ENCODE data around the gene UGT1A7.

The UGT1A7 gene

DNA sequence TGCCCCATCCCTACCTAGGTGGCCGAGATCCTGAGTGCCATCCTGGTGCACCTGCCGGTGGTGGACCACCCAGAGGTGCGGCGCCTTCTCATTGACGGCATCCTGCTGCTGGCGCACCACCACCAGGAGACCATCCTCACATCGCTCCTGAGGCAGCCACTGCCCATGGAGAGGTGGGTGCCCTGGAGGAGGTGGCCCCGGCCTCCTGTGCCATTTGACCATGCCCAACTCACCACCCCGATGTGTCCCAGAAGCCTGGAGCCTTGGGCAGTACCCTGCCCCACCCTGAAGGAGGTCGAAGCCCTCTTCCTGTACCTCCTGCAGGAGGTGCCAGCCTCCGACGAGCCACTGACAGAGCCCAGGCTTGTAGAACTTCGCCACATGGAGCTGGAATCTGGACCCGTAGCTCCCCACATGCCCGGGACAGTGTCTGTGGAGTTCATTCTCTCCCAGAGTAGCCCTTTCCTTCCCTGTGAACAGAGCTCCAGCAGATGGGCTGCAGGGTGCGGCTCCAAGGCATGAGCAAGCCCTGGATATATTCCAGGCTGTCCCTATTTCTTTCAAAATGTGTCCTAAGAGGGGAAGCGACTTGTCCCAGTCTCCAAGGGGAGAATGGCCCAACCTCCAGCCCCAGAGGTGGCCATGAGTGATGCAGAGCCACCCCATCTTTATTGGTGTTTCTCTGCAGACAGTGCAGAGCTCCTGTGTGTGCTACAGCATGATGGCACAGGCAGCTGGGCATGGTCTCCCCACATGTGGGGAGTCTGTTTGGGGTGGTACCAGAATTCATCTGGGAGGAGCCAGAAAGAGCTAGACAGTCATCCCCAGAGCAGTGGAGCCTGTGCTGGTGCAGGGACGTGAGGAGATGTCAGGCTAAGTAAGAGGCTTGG, 138.4 kb downstream of the UGT1A7 start:
- no peak for DNase-seq

DNA sequence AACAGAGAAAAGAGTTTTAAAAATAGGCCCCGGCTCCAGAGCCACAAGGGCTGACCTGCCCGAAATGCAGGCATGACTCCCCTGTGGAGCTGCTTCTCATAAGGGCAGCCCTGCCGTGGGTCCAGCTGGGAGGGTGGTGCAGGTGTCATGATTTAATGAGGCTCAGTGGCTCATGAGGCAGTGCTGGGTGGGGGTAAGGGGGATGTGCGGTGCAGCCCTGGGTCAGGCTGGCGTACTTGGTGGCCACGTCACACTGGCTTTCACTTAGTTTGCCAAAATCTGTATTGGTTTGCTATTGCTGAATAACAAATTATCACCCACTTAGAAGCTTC, 139.0 kb downstream of the UGT1A7 start:
- DNase-seq = no peak

DNA sequence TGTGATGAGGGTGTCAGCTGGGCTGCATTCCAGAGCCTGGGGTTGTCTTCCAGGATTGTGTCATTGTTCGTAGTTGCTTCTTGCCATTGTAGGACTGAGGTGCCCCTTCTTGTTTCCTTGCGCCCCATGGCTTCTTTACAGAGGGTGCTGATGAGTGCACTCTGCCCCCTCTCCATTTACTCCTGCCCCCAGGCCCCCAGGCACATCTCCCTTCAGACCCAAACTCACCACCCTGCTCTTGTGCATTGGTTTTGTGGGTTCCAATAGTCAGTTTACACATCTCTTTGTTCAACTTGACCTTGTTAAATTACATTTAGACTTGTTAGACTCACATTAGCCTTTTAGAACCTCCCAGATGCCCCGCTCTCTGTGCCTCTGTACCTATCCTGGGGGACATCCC, 139.5 kb downstream of the UGT1A7 start:
- DNase-seq = no peak

DNA sequence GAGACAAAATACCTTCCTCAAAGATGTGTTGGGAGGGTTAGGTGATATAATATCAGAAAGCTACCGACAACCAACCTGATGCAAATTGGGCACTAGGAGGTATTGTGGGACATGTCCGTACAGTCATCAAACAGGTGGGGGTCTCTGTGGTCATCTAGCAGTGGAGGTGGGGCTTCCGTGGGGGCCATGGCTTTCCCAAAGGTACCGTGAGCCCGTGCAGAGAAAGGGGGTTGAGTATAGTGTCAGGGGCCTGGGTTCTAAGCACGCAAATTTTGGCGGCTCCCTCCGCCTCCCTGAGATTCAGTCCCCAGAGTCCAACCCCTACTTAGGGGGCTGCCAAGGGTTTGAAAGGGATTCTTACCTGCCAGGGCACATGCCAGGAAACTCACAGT, 140.0 kb downstream of the UGT1A7 start:
- no peak for DNase-seq

DNA sequence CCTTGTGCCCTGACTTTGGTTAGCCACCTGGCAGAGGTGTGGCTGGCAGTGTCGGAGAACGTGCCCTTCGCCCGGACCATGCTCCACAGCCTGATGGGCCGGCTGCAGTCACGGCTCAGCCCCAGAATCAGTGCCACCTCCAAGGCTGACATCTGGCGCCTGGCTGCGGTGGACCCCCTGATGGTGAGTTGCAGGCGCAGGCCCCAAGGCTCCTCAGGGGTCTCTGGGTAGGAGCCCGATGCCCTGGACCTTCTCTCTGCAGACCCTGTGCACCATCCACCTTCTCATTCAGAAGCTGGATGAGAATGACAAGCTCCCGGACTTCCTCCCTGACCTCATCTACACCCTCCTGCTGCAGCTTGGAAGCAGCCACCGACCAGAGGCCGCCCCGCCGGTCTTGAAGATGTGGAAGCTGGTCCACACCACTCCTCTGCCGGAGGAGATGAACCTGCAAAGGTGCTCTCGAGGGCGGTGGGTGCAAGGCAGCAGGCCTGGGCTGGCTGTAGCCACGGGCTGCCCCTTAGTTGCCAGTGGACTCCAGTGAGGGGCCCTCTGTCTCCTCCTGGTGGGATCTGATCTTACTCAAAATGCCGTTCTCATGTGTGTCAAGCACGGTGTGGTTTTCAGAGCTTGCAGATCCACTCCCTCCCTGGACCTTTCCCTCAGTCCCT, 140.5 kb downstream of the UGT1A7 start:
- DNase-seq = no peak

Data from hematopoietic multipotent progenitor cell treated with erythropoietin and hydrocortisone succinate and interleukin-3 and kit ligand, for 6 days (in vitro differentiated cells).